ENCODE data around the gene SET. TPM values are rescaled to one million over a fixed set of nuclear protein-coding genes. Genes with fewer than 3 reads are reported as not detected.

SET gene
- total and polyA plus RNA-seq, 2 of the 8 experiments (the other 6 are each of a cell fraction or from before 2014, with no cell fraction given), result 466 to 1,345 TPM

DNA sequence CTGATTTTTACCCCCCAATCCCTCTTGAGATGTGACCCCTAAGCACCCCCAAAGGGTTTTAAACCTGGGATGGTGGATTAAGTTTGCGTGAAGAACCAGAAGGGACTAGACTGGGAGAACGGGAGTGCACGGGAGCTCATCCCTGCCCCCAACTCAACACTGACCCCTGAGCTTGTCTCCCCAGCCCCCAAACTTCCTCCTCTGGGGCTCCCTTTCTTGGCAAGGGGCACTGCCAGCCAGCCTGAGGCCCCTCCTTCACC is 5.0 kb upstream of the SET start:
- Histone ChIP-seq H2BK120ac (replicated peaks; ENCODE audit: low read depth, low read length) (peak overlapping the region; percentile 30), H4K20me1 (replicated peaks in 1 of 2; ENCODE audit: control insufficient read depth in 1 of 2, insufficient read depth in 2 of 2, low read length in 2 of 2) (peaks cover 17 to 21% of the 10 kb centered on the region in 2 experiments)
- CTCF ChIA-PET (ENCODE audit: partially characterized antibody), result interaction anchor here (0.9 to 2.9 kb wide), 6 partner anchors 16 to 51 kb away, joined by 3 to 16 read pairs (median 5); no protein-coding TSS in a partner anchor

More for the DNA sequence above, 5.0 kb upstream of the SET start:
- H3K23ac ChIP-seq (ENCODE audit: insufficient read length), result no peak overlapping the region
- POLR2A ChIA-PET (ENCODE audit: partially characterized antibody), result interaction anchor here (0.5 to 46.1 kb wide), 26 partner anchors 6 to 339 kb away, joined by 3 to 1197 read pairs (median 4); partner anchors contain the start of genes DYNC2I2, PHYHD1, PKN3 and SET
- peak overlapping the region; percentile 47 for H2AK5ac ChIP-seq (ENCODE audit: low read depth, low read length)
- peak overlapping the region; percentile 89 to 96 (median 92) for H3K9ac ChIP-seq (replicated peaks in 1 of 4; ENCODE audit: extremely low read depth in 1 of 4, low read depth in 3 of 4, low read length in 3 of 4)
- H3K4ac ChIP-seq (replicated peaks; ENCODE audit: insufficient read length, low read depth, low read length), result peak overlapping the region; percentile 20
- peaks cover 3 to 15% (median 8%) of the 10 kb centered on the region in 4 experiments; a peak in 6 of 7 replicates for H3K4me1 ChIP-seq (replicated peaks in 1 of 4; ENCODE audit: control insufficient read depth in 3 of 4, insufficient read depth in 4 of 4, low read length in 3 of 4)
- no peak overlapping the region for H3K14ac ChIP-seq (ENCODE audit: insufficient read length)
- H3K27ac ChIP-seq (ENCODE audit: low read depth, low read length), result peak overlapping the region; percentile 93
- H2BK15ac ChIP-seq (ENCODE audit: low read length), result 0 out of 2 replicates have a peak overlapping the region, but pooled peaks have one; percentile 12
- H4K8ac ChIP-seq (ENCODE audit: extremely low read depth, insufficient read depth, low read length), result peak overlapping the region; percentile 63; the same call in 1 of the 2 replicates
- H2BK5ac ChIP-seq (ENCODE audit: low read depth, low read length), result peak overlapping the region; percentile 95
- H3K23me2 ChIP-seq (ENCODE audit: low read depth, low read length), result peaks cover 19% of the 10 kb centered on the region
- peaks cover 0 to 20% (median 0%) of the 10 kb centered on the region in 4 experiments; a peak in 1 of 8 replicates for H3K36me3 ChIP-seq (ENCODE audit: control insufficient read depth in 2 of 4, insufficient read depth in 4 of 4, low read length in 3 of 4)
- H3K4me3 ChIP-seq (ENCODE audit: extremely low read depth in 1 of 4, insufficient read depth in 2 of 4, low read depth in 3 of 4, low read length in 4 of 4), result peak overlapping the region; percentile 91 to 99 (median 97)
- 0% methylated on average over 3 of the region's 3 CpGs; no CpG with 5 or more reads in 1 of the 2 experiments for WGBS, 2 experiments (ENCODE audit: extremely low coverage in 1 of 2, insufficient coverage in 1 of 2, insufficient read length in 1 of 2, insufficient replicate concordance in 2 of 2, low coverage in 1 of 2, low lambda C conversion rate in 2 of 2, missing lambda C conversion rate in 1 of 2)
- peak overlapping the region; percentile 85 for H4K91ac ChIP-seq (replicated peaks; ENCODE audit: insufficient read length, low read length)
- H3K9me3 ChIP-seq (ENCODE audit: insufficient read depth in 2 of 2, low read depth in 1 of 2, low read length in 1 of 2), result no peaks in the 10 kb centered on the region; a peak in 1 of 4 replicates
- H3K79me2 ChIP-seq (ENCODE audit: control insufficient read depth in 1 of 2, insufficient read depth in 2 of 2, low read length in 2 of 2), result peaks cover 25 to 49% of the 10 kb centered on the region in 2 experiments
- H2BK12ac ChIP-seq (ENCODE audit: low read depth, low read length), result no peak overlapping the region; the same call in 1 of the 2 replicates
- H3K56ac ChIP-seq (replicated peaks; ENCODE audit: insufficient read length, low read depth, low read length), result peak overlapping the region; percentile 85
- no peaks in the 10 kb centered on the region for H3K27me3 ChIP-seq (replicated peaks in 1 of 4; ENCODE audit: control insufficient read depth in 3 of 4, extremely low read depth in 1 of 4, insufficient read depth in 3 of 4, low read length in 3 of 4)
- no peak overlapping the region for H2AFZ ChIP-seq (ENCODE audit: low read length)
- H3K18ac ChIP-seq (ENCODE audit: extremely low read depth, low read length), result peak overlapping the region; percentile 98
- TF ChIP-seq RBBP5 (IDR thresholded peaks at IDR 0.05; ENCODE audit: borderline replicate concordance, low read depth, low read length) (no peak), PHF8 (conservative IDR thresholded peaks at IDR 0.05; ENCODE audit: low read depth, low read length) (peak; percentile 43; the same call in 1 of the 2 replicates), NRF1 (IDR thresholded peaks at IDR 0.05; ENCODE audit: low read depth, low read length) (no peak), CTBP2 (IDR thresholded peaks at IDR 0.05; ENCODE audit: borderline replicate concordance, insufficient read depth, insufficient read length, low read length) (no peak), POLR2AphosphoS5 (IDR thresholded peaks at IDR 0.05; ENCODE audit: low read depth, low read length) (peak; percentile 80; the same call in 1 of the 2 replicates), BACH1 (IDR thresholded peaks at IDR 0.05; ENCODE audit: low read length) (no peak), POLR2A (IDR thresholded peaks at IDR 0.05; ENCODE audit: control extremely low read depth in 1 of 2, low read depth in 2 of 2, low read length in 2 of 2) (peak; percentile 65 to 92)
- DNase-seq (ENCODE audit: low read depth in 1 of 2, low spot score in 2 of 2), result no peak
- peak overlapping the region; percentile 95 to 100 for H3K4me2 ChIP-seq (ENCODE audit: insufficient read depth in 1 of 2, low read depth in 2 of 2, low read length in 2 of 2)
- no peak for FAIRE-seq
- peaks cover 8% of the 10 kb centered on the region; the same call in 1 of the 2 replicates for H3K79me1 ChIP-seq (ENCODE audit: low read depth, low read length)
- peak overlapping the region; percentile 2; the same call in 1 of the 2 replicates for H2BK20ac ChIP-seq (ENCODE audit: low read length)
- peak overlapping the region; percentile 91 for H4K5ac ChIP-seq (ENCODE audit: insufficient read length, low read depth, low read length)

Measured in H1 (cell line).